SK-N-SH treated with all-trans-retinoic acid at 6 μM for 48 hours (cell line): Measurements from ENCODE around the gene FAN1.

Experiments used
- ATAC-seq: fragments of 200-7000 bp; cut with Tn5 transposase; 3 replicates; pipeline ENCODE4 v1.9.1; 2020; ENCODE audit warnings: mild to moderate bottlenecking, moderate library complexity
- ARNTL ChIP-seq: fragments of 450-650 bp; formaldehyde crosslinking; IDR thresholded peaks from 2 replicates; pipeline ENCODE4 v1.5.0; 2020; ENCODE audit warnings: low read depth, mild to moderate bottlenecking, moderate library complexity, borderline replicate concordance
- CSDC2 ChIP-seq: fragments of 250-450 bp; sonication (Bioruptor Pico); IDR thresholded peaks from 2 replicates; pipeline ENCODE4 v1.5.0; 2020; ENCODE audit warnings: mild to moderate bottlenecking, moderate library complexity
- ESRRG ChIP-seq: fragments of 250-450 bp; sonication (Bioruptor Pico); IDR thresholded peaks from 2 replicates; pipeline ENCODE4 v1.6.1; 2021; ENCODE audit warnings: mild to moderate bottlenecking
- GLIS3 ChIP-seq: fragments of 250-450 bp; sonication (Bioruptor Pico); IDR thresholded peaks from 2 replicates; pipeline ENCODE4 v1.5.0; 2020; ENCODE audit warnings: mild to moderate bottlenecking, moderate library complexity
- OSR1 ChIP-seq: fragments of 250-450 bp; sonication (Bioruptor Pico); IDR thresholded peaks from 2 replicates; pipeline ENCODE4 v1.8.0; 2022; ENCODE audit warnings: moderate library complexity, mild to moderate bottlenecking, inconsistent platforms
- RARB ChIP-seq: fragments of 250-450 bp; sonication (Bioruptor Pico); IDR thresholded peaks from 2 replicates; pipeline ENCODE4 v1.8.0; 2021; ENCODE audit warnings: mild to moderate bottlenecking, moderate library complexity
- SNAI2 ChIP-seq: fragments of 250-450 bp; sonication (Bioruptor Pico); IDR thresholded peaks from 2 replicates; pipeline ENCODE4 v1.5.0; 2020; ENCODE audit warnings: mild to moderate bottlenecking, moderate library complexity
- TOX ChIP-seq: fragments of 250-450 bp; sonication (Bioruptor Pico); IDR thresholded peaks from 2 replicates; pipeline ENCODE4 v1.8.0; 2021; ENCODE audit warnings: mild to moderate bottlenecking, moderate library complexity, borderline replicate concordance
- ZC3H10 ChIP-seq: fragments of 250-450 bp; sonication (Bioruptor Pico); IDR thresholded peaks from 2 replicates; pipeline ENCODE4 v1.5.1; 2021; ENCODE audit warnings: mild to moderate bottlenecking, moderate library complexity
- ZFP3 ChIP-seq: fragments of 250-450 bp; sonication (Bioruptor Pico); IDR thresholded peaks from 2 replicates; pipeline ENCODE4 v1.5.0; 2020; ENCODE audit warnings: mild to moderate bottlenecking, moderate library complexity
- ZFP30 ChIP-seq: fragments of 450-650 bp; formaldehyde crosslinking; IDR thresholded peaks from 2 replicates; pipeline ENCODE4 v1.5.0; 2022; ENCODE audit warnings: mild to moderate bottlenecking, moderate library complexity
- ZNF565 ChIP-seq: fragments of 450-650 bp; formaldehyde crosslinking; conservative IDR thresholded peaks from 2 replicates; pipeline ENCODE4 v1.5.0; 2020; ENCODE audit warnings: low read depth, mild to moderate bottlenecking, moderate library complexity
- ZNF8 ChIP-seq: fragments of 450-650 bp; formaldehyde crosslinking; IDR thresholded peaks from 2 replicates; pipeline ENCODE4 v1.5.0; 2020; ENCODE audit warnings: mild to moderate bottlenecking, moderate library complexity
- TF ChIP-seq, protein P1 (sequence below): fragments of 250-450 bp; sonication (Bioruptor Pico); IDR thresholded peaks from 2 replicates; pipeline ENCODE4 v1.5.1; 2020; ENCODE audit warnings: low read depth, mild to moderate bottlenecking, moderate library complexity
- TF ChIP-seq, protein P2 (sequence below): fragments of 250-450 bp; sonication (Bioruptor Pico); IDR thresholded peaks from 2 replicates; pipeline ENCODE4 v1.5.0; 2020; ENCODE audit warnings: mild to moderate bottlenecking, moderate library complexity
- TF ChIP-seq, protein P3 (sequence below): fragments of 250-450 bp; sonication (Bioruptor Pico); IDR thresholded peaks from 2 replicates; pipeline ENCODE4 v1.5.1; 2021; ENCODE audit warnings: mild to moderate bottlenecking, moderate library complexity
- TF ChIP-seq, protein P4 (sequence below): fragments of 250-450 bp; sonication (Bioruptor Pico); IDR thresholded peaks from 2 replicates; pipeline ENCODE4 v1.8.0; 2021; ENCODE audit warnings: low read depth, mild to moderate bottlenecking, moderate library complexity, borderline replicate concordance

Gene FAN1

DNA sequence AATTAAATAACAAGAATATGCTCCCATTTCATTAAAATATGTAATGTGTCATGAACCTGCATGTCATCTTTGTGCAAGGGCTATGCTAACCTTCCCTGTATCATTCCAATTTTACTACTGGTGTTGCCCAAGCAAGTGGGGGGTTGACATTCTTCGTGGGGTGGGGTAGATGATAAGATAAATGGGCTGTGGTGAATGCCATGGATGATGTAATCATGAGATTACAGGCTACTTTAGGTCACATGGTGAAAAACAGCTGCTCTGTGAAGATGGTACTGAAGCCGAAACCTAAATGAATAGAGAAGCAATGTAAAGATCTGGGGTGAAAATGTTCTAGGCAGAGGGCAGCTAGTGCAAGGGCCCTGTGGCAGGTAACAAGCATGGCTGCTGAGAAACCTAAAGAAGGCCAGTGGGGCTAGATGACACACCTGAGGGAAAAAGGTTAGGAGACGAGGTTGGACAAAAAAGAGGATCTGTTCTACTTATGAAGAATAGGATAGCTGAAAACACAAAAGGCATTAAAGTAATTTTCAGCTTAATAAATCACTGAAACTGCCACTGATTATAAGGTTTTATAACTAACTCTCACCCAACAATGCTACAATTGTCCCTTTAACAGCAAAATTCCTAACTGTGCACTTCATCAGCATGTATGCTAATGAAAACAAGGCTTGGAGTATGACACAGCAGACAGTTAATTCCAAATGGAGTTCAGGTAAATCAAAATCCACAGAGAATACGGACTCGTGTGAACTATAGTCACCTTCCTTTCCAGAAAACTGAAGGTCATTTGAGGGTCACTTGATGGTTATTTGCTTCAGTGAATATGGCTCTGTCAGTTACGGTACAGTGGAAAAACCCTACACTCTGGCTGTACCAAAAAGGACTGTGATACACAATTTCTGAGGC, 52.8 kb downstream of the FAN1 start:
- no peak for ATAC-seq
- TF ChIP-seq CSDC2 (CRISPR knock-in tag): no peak
- no peak for TF ChIP-seq GLIS3 (CRISPR knock-in tag)
- no peak for TF ChIP-seq ZNF565 (CRISPR knock-in tag)
- no peak for TF ChIP-seq SNAI2

DNA sequence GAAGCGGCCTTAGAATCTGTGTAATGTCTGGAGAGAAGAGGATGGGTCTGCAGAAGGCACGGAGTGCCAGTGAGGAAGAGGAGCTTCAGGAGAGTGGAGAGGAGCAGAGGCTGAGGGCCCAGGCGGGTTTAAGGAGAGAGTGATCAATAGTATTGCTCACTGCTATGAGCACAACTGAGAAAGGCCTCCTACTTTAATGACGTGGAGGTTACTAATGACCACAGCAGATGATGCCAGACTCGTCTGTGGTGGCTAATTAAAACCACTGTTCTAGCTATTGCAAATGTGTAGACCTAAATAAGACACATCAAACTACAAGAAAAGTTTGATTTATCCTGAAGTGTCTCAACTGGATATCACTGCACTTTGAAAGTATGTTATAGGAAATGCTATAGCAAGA, 54.5 kb downstream of the FAN1 start:
- TF ChIP-seq TOX (CRISPR knock-in tag) (no peak), CSDC2 (CRISPR knock-in tag) (no peak), ESRRG (CRISPR knock-in tag) (no peak), ZNF8 (no peak), ZFP3 (CRISPR knock-in tag) (no peak), ZFP30 (CRISPR knock-in tag) (no peak), ZNF565 (CRISPR knock-in tag) (no peak), RARB (CRISPR knock-in tag) (no peak), ZC3H10 (no peak), OSR1 (CRISPR knock-in tag) (no peak), GLIS3 (CRISPR knock-in tag) (no peak), ARNTL (CRISPR knock-in tag) (no peak), SNAI2 (no peak)
- TF ChIP-seq, protein P1, sequence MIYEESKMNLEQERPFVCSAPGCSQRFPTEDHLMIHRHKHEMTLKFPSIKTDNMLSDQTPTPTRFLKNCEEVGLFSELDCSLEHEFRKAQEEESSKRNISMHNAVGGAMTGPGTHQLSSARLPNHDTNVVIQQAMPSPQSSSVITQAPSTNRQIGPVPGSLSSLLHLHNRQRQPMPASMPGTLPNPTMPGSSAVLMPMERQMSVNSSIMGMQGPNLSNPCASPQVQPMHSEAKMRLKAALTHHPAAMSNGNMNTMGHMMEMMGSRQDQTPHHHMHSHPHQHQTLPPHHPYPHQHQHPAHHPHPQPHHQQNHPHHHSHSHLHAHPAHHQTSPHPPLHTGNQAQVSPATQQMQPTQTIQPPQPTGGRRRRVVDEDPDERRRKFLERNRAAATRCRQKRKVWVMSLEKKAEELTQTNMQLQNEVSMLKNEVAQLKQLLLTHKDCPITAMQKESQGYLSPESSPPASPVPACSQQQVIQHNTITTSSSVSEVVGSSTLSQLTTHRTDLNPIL: no peak
- TF ChIP-seq, protein P2, sequence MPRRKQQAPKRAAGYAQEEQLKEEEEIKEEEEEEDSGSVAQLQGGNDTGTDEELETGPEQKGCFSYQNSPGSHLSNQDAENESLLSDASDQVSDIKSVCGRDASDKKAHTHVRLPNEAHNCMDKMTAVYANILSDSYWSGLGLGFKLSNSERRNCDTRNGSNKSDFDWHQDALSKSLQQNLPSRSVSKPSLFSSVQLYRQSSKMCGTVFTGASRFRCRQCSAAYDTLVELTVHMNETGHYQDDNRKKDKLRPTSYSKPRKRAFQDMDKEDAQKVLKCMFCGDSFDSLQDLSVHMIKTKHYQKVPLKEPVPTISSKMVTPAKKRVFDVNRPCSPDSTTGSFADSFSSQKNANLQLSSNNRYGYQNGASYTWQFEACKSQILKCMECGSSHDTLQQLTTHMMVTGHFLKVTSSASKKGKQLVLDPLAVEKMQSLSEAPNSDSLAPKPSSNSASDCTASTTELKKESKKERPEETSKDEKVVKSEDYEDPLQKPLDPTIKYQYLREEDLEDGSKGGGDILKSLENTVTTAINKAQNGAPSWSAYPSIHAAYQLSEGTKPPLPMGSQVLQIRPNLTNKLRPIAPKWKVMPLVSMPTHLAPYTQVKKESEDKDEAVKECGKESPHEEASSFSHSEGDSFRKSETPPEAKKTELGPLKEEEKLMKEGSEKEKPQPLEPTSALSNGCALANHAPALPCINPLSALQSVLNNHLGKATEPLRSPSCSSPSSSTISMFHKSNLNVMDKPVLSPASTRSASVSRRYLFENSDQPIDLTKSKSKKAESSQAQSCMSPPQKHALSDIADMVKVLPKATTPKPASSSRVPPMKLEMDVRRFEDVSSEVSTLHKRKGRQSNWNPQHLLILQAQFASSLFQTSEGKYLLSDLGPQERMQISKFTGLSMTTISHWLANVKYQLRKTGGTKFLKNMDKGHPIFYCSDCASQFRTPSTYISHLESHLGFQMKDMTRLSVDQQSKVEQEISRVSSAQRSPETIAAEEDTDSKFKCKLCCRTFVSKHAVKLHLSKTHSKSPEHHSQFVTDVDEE: no peak
- TF ChIP-seq, protein P3, sequence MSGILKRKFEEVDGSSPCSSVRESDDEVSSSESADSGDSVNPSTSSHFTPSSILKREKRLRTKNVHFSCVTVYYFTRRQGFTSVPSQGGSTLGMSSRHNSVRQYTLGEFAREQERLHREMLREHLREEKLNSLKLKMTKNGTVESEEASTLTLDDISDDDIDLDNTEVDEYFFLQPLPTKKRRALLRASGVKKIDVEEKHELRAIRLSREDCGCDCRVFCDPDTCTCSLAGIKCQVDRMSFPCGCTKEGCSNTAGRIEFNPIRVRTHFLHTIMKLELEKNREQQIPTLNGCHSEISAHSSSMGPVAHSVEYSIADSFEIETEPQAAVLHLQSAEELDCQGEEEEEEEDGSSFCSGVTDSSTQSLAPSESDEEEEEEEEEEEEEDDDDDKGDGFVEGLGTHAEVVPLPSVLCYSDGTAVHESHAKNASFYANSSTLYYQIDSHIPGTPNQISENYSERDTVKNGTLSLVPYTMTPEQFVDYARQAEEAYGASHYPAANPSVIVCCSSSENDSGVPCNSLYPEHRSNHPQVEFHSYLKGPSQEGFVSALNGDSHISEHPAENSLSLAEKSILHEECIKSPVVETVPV (CRISPR knock-in tag): no peak
- TF ChIP-seq, protein P4, sequence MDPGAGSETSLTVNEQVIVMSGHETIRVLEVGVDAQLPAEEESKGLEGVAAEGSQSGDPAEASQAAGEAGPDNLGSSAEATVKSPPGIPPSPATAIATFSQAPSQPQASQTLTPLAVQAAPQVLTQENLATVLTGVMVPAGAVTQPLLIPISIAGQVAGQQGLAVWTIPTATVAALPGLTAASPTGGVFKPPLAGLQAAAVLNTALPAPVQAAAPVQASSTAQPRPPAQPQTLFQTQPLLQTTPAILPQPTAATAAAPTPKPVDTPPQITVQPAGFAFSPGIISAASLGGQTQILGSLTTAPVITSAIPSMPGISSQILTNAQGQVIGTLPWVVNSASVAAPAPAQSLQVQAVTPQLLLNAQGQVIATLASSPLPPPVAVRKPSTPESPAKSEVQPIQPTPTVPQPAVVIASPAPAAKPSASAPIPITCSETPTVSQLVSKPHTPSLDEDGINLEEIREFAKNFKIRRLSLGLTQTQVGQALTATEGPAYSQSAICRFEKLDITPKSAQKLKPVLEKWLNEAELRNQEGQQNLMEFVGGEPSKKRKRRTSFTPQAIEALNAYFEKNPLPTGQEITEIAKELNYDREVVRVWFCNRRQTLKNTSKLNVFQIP (CRISPR knock-in tag): no peak

DNA sequence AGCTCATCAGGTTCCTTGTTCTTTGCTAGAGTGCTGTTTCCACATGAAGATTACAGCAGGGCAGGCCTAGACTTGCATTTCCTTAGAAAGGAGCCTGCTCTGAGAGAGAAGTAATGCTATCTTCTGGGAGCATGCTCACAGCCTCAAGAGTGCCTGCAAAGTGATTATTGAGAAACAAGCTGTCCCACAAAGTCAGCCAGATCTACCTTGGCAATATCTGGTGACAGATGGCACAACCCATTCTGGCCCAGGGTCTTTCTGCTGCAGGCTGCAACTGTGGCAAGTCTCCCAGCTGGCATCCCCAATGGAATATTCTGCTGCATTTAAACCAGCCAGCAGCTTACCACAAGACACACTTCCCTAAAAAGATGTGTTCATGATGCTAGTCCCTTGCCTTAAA, 58.4 kb downstream of the FAN1 start:
- ATAC-seq: no peak
- TF ChIP-seq, protein P2: no peak
- TF ChIP-seq, protein P1: no peak
- TF ChIP-seq, all 23 proteins: peak for 0

More for the DNA sequence above, 54.5 kb downstream of the FAN1 start:
- no peak for ATAC-seq
